GM19395 (cell line): Measurements from ENCODE around the gene RAB29.
"Not testable (repeated sequence)": the region's sequence is repeated elsewhere in the genome, so short reads cannot be mapped to it uniquely, and the experiment has no call there.

Source experiments
- ATAC-seq: cut with Tn5 transposase; IDR thresholded peaks from one replicate; pipeline ENCODE4 v1.9.1; 2021; ENCODE audit warnings: mild to moderate bottlenecking, moderate library complexity; ENCODE audit not compliant: unreplicated experiment

RAB29 gene

DNA sequence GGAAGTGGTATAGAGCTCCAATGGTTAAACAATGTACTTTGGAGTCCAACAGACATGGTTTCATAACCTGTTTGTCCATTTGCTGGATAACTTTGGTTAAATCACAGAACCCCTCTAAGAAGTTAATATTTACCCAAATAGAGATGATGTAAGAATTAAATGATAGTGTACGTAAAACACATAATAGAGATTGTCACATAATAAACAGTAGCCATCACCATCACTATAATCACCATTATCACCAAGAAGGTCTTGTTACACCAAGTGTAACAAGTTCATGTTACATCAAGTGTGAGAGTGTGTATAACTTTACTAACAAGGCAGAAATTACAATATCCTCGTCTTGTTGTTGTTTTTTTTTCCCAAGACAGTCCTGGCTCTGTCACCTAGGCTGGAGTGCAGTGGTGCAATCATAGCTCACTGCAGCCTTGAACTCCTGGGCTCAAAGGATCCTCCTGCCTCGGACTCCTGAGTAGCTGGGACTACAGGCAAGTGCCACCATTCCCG lies 48.6 kb downstream of the RAB29 start:
- no peak for ATAC-seq

DNA sequence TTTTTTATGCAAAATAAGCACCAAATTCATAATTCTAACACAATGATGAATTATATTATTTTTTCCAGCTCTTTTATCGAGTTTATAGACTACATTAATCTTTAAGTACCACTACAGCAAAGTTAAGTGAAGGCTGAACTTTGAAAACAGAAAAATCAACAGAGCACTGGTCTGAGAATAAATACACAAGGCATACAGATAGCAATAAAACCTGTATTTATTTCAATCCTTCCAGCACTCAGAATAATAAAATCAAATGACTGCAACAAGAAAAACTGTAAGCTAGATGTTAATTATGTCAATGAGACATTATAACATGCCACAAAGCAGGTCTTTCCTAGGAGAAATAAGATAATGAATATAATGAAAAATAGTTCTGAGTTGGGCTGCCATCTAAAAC lies 49.8 kb downstream of the RAB29 start:
- no peak for ATAC-seq

DNA sequence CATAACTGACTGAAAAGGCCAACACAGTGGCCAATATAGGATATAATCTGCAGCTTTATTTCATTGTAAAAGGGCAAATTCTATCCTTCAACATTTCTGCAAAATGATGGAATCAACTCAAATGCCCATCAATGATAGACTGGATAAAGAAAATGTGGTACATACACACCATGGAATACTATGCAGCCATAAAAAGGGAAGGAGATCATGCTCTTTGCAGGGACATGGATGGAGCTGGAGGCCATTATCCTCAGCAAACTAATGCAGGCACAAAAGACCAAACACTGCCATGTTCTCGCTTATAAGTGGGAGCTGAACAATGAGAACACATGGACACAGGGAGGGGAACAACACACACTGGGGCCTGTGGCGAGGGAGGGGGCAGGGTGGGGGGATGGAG lies 54.5 kb downstream of the RAB29 start:
- ATAC-seq = not testable (repeated sequence)

DNA sequence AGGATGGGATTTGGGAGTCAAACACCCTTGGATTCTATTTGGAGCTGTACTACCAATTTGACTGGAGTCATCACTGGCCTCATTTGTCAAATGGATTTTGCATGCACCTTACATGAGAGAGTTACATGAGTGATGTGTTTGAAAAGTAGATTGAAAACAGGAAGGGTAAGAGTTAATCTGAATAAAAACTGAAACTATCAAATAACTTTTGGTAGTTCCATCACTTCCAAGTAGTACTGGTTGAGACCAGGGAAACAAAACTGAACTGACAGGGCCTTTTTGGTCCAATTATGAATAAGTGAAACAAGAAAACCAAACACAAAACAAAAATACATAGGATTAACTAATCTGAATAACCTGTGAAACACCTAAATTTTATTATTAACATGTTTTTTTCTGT lies 55.5 kb downstream of the RAB29 start:
- ATAC-seq = no peak

DNA sequence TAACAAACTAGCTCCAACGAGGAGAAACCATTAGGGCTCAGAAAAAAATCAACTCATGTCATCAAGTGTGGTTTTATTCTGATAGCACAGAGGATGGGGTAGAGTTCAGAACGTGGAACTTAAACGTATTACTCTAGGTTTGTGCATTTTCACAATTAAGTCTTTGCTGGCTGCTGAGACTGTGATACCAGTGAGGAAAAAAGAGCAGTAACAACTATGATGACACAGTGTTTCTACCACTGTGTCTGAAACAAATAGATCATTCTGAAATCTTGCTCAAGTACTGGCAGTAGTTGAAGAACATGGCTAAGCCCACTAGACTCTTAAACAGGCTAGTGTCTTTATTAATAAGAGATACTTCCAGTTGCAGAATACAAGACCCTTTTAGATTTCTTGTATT lies 56.3 kb downstream of the RAB29 start:
- ATAC-seq = no peak
